WTC11 (cell line): ENCODE data around the gene CTNNA1. TPM values are rescaled to one million over a fixed set of nuclear protein-coding genes. Genes with fewer than 3 reads are reported as not detected.

Experiments
- ATAC-seq: fragments of 200-7000 bp; cut with Tn5 transposase; 2 replicates; pipeline ENCODE4 v1.10.0; 2021; ENCODE audit warnings: mild to moderate bottlenecking, moderate library complexity
- CTCF ChIA-PET: fragments of 300-600 bp; sonication (Branson Sonifier 250); formaldehyde crosslinking; loops from one replicate; lab custom pipeline; 2021; ENCODE audit warnings: antibody characterized with exemption; lab: Charles Lee
- POLR2A ChIA-PET: fragments of 350-600 bp; sonication (Branson Sonifier 250); formaldehyde crosslinking; loops from one replicate; lab custom pipeline; 2021; ENCODE audit warnings: antibody characterized with exemption; lab: Charles Lee
- DNase-seq: peaks from one replicate; pipeline ENCODE4 v3.0.0; 2021; ENCODE audit warnings: low spot score
- H3K27ac Mint-ChIP-seq: 2 replicates; pipeline ENCODE4 v1.8.0; 2021; ENCODE audit warnings: mixed read lengths
- H3K27me3 Mint-ChIP-seq: 2 replicates; pipeline ENCODE4 v1.8.0; 2021; ENCODE audit warnings: low read depth, mild to moderate bottlenecking, moderate library complexity, mixed read lengths
- H3K36me3 Mint-ChIP-seq: 2 replicates; pipeline ENCODE4 v1.8.0; 2021; ENCODE audit warnings: mixed read lengths
- H3K4me1 Mint-ChIP-seq: 2 replicates; pipeline ENCODE4 v1.8.0; 2022; ENCODE audit warnings: mixed read lengths
- H3K4me3 Mint-ChIP-seq: 2 replicates; pipeline ENCODE4 v1.8.0; 2021; ENCODE audit warnings: mild to moderate bottlenecking, moderate library complexity, mixed read lengths
- H3K9me3 Mint-ChIP-seq: 2 replicates; pipeline ENCODE4 v1.8.0; 2021; ENCODE audit warnings: mixed read lengths
- ATF2 ChIP-seq: sonication (generic); formaldehyde crosslinking; IDR thresholded peaks from 2 replicates; pipeline ENCODE4 v1.8.1; 2022; ENCODE audit warnings: low read depth, missing genetic modification reagents, borderline replicate concordance
- CREB1 ChIP-seq: sonication (generic); formaldehyde crosslinking; IDR thresholded peaks from 2 replicates; pipeline ENCODE4 v1.8.0; 2023; ENCODE audit warnings: mild to moderate bottlenecking, missing genetic modification reagents
- E2F5 ChIP-seq: sonication (generic); formaldehyde crosslinking; IDR thresholded peaks from 2 replicates; pipeline ENCODE4 v1.8.1; 2022; ENCODE audit warnings: mild to moderate bottlenecking, moderate library complexity, missing genetic modification reagents
- ERG ChIP-seq: fragments of 250-450 bp; sonication (Bioruptor Pico); IDR thresholded peaks from 2 replicates; pipeline ENCODE4 v1.8.0; 2021; ENCODE audit warnings: mild to moderate bottlenecking
- FOXJ3 ChIP-seq: sonication (generic); formaldehyde crosslinking; IDR thresholded peaks from 2 replicates; pipeline ENCODE4 v1.9.0; 2021; ENCODE audit warnings: missing genetic modification reagents, mild to moderate bottlenecking, borderline replicate concordance
- IRF1 ChIP-seq: sonication (generic); formaldehyde crosslinking; IDR thresholded peaks from 2 replicates; pipeline ENCODE4 v1.8.0; 2023; ENCODE audit warnings: missing genetic modification reagents
- KAT7 ChIP-seq: sonication (generic); formaldehyde crosslinking; IDR thresholded peaks from 2 replicates; pipeline ENCODE4 v1.8.1; 2023; ENCODE audit warnings: missing genetic modification reagents, mild to moderate bottlenecking, borderline replicate concordance
- MXD4 ChIP-seq: fragments of 250-450 bp; sonication (Bioruptor Pico); IDR thresholded peaks from 2 replicates; pipeline ENCODE4 v1.8.0; 2021; ENCODE audit warnings: mild to moderate bottlenecking, moderate library complexity, borderline replicate concordance
- NFE2L1 ChIP-seq: sonication (generic); formaldehyde crosslinking; IDR thresholded peaks from 2 replicates; pipeline ENCODE4 v1.8.1; 2023; ENCODE audit warnings: missing genetic modification reagents
- NFYB ChIP-seq: sonication (generic); formaldehyde crosslinking; conservative IDR thresholded peaks from 2 replicates; pipeline ENCODE4 v1.8.0; 2022; ENCODE audit warnings: low read depth, missing genetic modification reagents
- RELA ChIP-seq: sonication (generic); formaldehyde crosslinking; IDR thresholded peaks from 2 replicates; pipeline ENCODE4 v1.8.1; 2022; ENCODE audit warnings: missing genetic modification reagents, mild to moderate bottlenecking, borderline replicate concordance
- RORB ChIP-seq: fragments of 250-450 bp; sonication (Bioruptor Pico); IDR thresholded peaks from 2 replicates; pipeline ENCODE4 v1.9.0; 2021; ENCODE audit warnings: mild to moderate bottlenecking
- ZNF671 ChIP-seq: fragments of 250-450 bp; sonication (Bioruptor Pico); IDR thresholded peaks from 2 replicates; pipeline ENCODE4 v1.8.0; 2021; ENCODE audit warnings: mild to moderate bottlenecking
- total RNA-seq: library from RNA; stranded (reverse); gene quantifications from 3 replicates; pipeline ENCODE4 v1.2.3, GENCODE V29; 2021
- TF ChIP-seq, protein P1 (sequence below): fragments of 250-450 bp; sonication (Bioruptor Pico); conservative IDR thresholded peaks from 2 replicates; pipeline ENCODE4 v1.9.0; 2021; ENCODE audit warnings: mild to moderate bottlenecking
- TF ChIP-seq, protein P2 (sequence below): sonication (generic); formaldehyde crosslinking; IDR thresholded peaks from 2 replicates; pipeline ENCODE4 v1.8.1; 2022; ENCODE audit warnings: missing genetic modification reagents, borderline replicate concordance
- TF ChIP-seq, protein P3 (sequence below): sonication (generic); formaldehyde crosslinking; IDR thresholded peaks from 2 replicates; pipeline ENCODE4 v1.8.1; 2023; ENCODE audit warnings: mild to moderate bottlenecking, missing genetic modification reagents, borderline replicate concordance
- TF ChIP-seq, protein P4 (sequence below): sonication (generic); formaldehyde crosslinking; IDR thresholded peaks from 2 replicates; pipeline ENCODE4 v1.8.1; 2023; ENCODE audit warnings: mild to moderate bottlenecking, missing genetic modification reagents
- TF ChIP-seq, protein P5 (sequence below): sonication (generic); formaldehyde crosslinking; conservative IDR thresholded peaks from 2 replicates; pipeline ENCODE4 v1.8.1; 2022; ENCODE audit warnings: mild to moderate bottlenecking, missing genetic modification reagents

The CTNNA1 gene
- total RNA-seq, 1 experiment from 2014 or later, result 309 TPM

DNA sequence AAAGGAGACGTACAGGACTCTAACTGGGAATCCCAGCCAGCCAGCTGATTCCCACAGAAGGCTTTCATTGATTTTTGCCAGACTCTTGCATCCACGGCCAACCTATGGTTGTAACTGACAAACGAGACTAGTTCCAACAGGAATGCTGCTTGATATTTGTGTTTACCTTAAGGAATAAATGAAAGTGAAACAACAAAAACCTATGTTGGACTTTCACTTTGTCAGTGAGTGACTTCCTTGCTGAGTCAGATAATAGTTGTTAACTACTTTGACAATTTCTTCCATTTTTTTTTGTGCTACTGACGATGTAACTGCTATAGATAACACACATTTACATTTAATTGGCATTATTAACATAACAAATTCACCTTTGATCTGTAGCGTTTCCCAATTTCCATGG, 185.3 kb downstream of the CTNNA1 start:
- peaks cover 41% of the 10 kb centered on the region for H3K4me1 Mint-ChIP-seq
- H3K27me3 Mint-ChIP-seq, result no peaks in the 10 kb centered on the region
- H3K36me3 Mint-ChIP-seq, result peaks cover 14% of the 10 kb centered on the region
- POLR2A ChIA-PET, result no interaction called here
- CTCF ChIA-PET, result interaction anchor here (1.3 to 1.4 kb wide), 2 partner anchors 36 to 149 kb away, joined by 3 to 4 read pairs; no protein-coding TSS in a partner anchor
- no peak for ATAC-seq
- no peak overlapping the region for H3K27ac Mint-ChIP-seq
- DNase-seq, result no peak
- TF ChIP-seq ZNF671 (CRISPR knock-in tag) (no peak), RORB (CRISPR knock-in tag) (no peak), E2F5 (no peak), MXD4 (no peak), RELA (no peak), NFYB (CRISPR knock-in tag) (no peak), FOXJ3 (no peak), NFE2L1 (CRISPR knock-in tag) (no peak)
- TF ChIP-seq, protein P1, sequence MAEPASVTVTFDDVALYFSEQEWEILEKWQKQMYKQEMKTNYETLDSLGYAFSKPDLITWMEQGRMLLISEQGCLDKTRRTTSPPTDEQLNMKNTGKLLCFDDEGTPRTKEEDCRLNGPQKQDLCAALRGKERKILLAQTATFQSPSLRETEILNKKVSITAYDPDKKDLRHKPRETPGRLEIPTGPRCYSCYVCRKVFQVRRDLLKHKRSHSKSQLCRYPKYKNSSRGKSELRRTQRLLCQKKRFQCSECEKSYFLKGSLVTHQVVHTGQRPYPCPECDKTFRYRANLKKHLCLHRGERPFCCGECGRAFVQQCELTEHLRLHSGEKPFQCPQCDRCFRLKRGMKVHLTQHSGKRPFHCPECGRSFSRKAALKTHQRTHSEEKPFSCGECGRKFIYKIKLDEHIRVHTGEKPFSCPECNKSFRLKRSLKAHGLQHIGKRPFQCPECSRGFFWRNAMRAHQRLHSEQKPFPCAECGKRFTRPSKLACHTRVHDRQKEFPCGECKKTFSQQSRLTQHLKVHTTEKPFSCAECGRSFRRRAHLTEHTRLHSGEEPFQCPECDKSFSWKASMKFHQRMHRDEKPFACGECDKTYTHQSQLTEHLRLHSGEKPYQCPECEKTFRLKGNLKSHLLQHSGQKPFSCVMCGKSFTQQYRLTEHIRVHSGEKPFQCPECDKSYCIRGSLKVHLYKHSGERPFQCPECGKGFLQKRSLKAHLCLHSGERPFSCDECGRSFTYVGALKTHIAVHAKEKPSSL (CRISPR knock-in tag), result no peak
- TF ChIP-seq, protein P2, sequence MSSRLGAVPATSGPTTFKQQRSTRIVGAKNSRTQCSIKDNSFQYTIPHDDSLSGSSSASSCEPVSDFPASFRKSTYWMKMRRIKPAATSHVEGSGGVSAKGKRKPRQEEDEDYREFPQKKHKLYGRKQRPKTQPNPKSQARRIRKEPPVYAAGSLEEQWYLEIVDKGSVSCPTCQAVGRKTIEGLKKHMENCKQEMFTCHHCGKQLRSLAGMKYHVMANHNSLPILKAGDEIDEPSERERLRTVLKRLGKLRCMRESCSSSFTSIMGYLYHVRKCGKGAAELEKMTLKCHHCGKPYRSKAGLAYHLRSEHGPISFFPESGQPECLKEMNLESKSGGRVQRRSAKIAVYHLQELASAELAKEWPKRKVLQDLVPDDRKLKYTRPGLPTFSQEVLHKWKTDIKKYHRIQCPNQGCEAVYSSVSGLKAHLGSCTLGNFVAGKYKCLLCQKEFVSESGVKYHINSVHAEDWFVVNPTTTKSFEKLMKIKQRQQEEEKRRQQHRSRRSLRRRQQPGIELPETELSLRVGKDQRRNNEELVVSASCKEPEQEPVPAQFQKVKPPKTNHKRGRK (CRISPR knock-in tag), result no peak
- TF ChIP-seq, protein P3, sequence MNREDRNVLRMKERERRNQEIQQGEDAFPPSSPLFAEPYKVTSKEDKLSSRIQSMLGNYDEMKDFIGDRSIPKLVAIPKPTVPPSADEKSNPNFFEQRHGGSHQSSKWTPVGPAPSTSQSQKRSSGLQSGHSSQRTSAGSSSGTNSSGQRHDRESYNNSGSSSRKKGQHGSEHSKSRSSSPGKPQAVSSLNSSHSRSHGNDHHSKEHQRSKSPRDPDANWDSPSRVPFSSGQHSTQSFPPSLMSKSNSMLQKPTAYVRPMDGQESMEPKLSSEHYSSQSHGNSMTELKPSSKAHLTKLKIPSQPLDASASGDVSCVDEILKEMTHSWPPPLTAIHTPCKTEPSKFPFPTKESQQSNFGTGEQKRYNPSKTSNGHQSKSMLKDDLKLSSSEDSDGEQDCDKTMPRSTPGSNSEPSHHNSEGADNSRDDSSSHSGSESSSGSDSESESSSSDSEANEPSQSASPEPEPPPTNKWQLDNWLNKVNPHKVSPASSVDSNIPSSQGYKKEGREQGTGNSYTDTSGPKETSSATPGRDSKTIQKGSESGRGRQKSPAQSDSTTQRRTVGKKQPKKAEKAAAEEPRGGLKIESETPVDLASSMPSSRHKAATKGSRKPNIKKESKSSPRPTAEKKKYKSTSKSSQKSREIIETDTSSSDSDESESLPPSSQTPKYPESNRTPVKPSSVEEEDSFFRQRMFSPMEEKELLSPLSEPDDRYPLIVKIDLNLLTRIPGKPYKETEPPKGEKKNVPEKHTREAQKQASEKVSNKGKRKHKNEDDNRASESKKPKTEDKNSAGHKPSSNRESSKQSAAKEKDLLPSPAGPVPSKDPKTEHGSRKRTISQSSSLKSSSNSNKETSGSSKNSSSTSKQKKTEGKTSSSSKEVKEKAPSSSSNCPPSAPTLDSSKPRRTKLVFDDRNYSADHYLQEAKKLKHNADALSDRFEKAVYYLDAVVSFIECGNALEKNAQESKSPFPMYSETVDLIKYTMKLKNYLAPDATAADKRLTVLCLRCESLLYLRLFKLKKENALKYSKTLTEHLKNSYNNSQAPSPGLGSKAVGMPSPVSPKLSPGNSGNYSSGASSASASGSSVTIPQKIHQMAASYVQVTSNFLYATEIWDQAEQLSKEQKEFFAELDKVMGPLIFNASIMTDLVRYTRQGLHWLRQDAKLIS (CRISPR knock-in tag), result no peak
- TF ChIP-seq, protein P4, sequence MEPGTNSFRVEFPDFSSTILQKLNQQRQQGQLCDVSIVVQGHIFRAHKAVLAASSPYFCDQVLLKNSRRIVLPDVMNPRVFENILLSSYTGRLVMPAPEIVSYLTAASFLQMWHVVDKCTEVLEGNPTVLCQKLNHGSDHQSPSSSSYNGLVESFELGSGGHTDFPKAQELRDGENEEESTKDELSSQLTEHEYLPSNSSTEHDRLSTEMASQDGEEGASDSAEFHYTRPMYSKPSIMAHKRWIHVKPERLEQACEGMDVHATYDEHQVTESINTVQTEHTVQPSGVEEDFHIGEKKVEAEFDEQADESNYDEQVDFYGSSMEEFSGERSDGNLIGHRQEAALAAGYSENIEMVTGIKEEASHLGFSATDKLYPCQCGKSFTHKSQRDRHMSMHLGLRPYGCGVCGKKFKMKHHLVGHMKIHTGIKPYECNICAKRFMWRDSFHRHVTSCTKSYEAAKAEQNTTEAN (CRISPR knock-in tag), result no peak
- H3K4me3 Mint-ChIP-seq, result no peak overlapping the region
- no peaks in the 10 kb centered on the region for H3K9me3 Mint-ChIP-seq

DNA sequence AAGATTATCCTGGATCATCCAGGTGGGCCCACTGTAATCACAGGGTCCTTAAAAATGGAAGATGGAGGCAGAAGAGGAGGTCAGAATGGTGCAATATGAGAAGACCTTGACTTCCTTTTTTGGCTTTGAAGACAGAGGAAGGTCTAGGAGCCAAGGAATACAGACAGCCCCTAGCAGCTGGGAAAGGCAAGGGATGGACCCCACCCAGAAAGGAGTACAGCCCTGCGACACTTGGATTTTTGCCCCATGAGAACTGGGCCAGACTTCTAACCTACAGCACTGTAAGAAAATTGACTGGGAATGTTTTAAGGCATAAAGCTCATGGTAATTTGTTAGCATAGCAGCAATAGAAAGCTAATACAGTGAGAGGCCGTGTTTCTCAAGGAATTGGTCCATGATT, 188.8 kb downstream of the CTNNA1 start:
- no peak for DNase-seq
- ATAC-seq, result no peak
- Mint-ChIP-seq H3K4me3 (no peak overlapping the region), H3K27ac (no peak overlapping the region), H3K9me3 (no peaks in the 10 kb centered on the region), H3K36me3 (no peaks in the 10 kb centered on the region), H3K4me1 (peaks cover 39% of the 10 kb centered on the region), H3K27me3 (no peaks in the 10 kb centered on the region)
- ChIA-PET POLR2A (interaction anchor here (1.6 kb wide), 1 partner anchor 217 kb away, joined by 3 read pairs; no protein-coding TSS in a partner anchor), CTCF (no interaction called here)
- no peak for TF ChIP-seq IRF1 (CRISPR knock-in tag)
- TF ChIP-seq, protein P1 (CRISPR knock-in tag), result no peak
- no peak for TF ChIP-seq ERG (CRISPR knock-in tag)
- TF ChIP-seq KAT7 (CRISPR knock-in tag), result no peak
- TF ChIP-seq CREB1, result no peak
- TF ChIP-seq ATF2, result no peak
- TF ChIP-seq, protein P5, sequence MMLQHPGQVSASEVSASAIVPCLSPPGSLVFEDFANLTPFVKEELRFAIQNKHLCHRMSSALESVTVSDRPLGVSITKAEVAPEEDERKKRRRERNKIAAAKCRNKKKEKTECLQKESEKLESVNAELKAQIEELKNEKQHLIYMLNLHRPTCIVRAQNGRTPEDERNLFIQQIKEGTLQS (CRISPR knock-in tag), result no peak
